Nephron (organoid): ENCODE measurements around the gene DCAF15.

Source experiments
- H3K27ac Mint-ChIP-seq, 3 experiments: 2 replicates each; pipeline ENCODE4 v1.8.0; 2020; ENCODE audit warnings: mixed read lengths in 3 of 3, mild to moderate bottlenecking in 2 of 3, moderate library complexity in 1 of 3
- H3K27me3 Mint-ChIP-seq: 2 replicates; pipeline ENCODE4 v1.8.0; 2021; ENCODE audit warnings: low read depth, mild to moderate bottlenecking, moderate library complexity, mixed read lengths
- H3K36me3 Mint-ChIP-seq: 2 replicates; pipeline ENCODE4 v1.8.0; 2020; ENCODE audit warnings: low read depth, mixed read lengths
- H3K4me1 Mint-ChIP-seq: 2 replicates; pipeline ENCODE4 v1.8.0; 2020; ENCODE audit warnings: mixed read lengths
- H3K4me3 Mint-ChIP-seq, 3 experiments: 2 replicates each; pipeline ENCODE4 v1.8.0; 2020; ENCODE audit warnings: mild to moderate bottlenecking in 3 of 3, mixed read lengths in 3 of 3, moderate library complexity in 2 of 3
- H3K9me3 Mint-ChIP-seq: 2 replicates; pipeline ENCODE4 v1.8.0; 2020; ENCODE audit warnings: mixed read lengths
- TF ChIP-seq, protein P1 (sequence below), 3 experiments: fragments of 200-600 bp; sonication (generic); IDR thresholded peaks; one replicate each; pipeline ENCODE4 v1.5.0; 2021; ENCODE audit warnings: antibody characterized with exemption in 3 of 3; ENCODE audit not compliant: unreplicated experiment in 3 of 3

Gene DCAF15

GRCh38 chr19:13987101-13987890 lies 35.0 kb downstream of the DCAF15 start:
- Mint-ChIP-seq H3K9me3 (no peaks in the 10 kb centered on the region), H3K27me3 (peaks cover 3% of the 10 kb centered on the region), H3K4me1 (peaks cover 22% of the 10 kb centered on the region), H3K4me3 (peak overlapping the region in 2 of 3 experiments; percentile 21 to 37), H3K27ac (peak overlapping the region; percentile 71 to 87 (median 72)), H3K36me3 (peaks cover 20% of the 10 kb centered on the region)
- TF ChIP-seq, protein P1, sequence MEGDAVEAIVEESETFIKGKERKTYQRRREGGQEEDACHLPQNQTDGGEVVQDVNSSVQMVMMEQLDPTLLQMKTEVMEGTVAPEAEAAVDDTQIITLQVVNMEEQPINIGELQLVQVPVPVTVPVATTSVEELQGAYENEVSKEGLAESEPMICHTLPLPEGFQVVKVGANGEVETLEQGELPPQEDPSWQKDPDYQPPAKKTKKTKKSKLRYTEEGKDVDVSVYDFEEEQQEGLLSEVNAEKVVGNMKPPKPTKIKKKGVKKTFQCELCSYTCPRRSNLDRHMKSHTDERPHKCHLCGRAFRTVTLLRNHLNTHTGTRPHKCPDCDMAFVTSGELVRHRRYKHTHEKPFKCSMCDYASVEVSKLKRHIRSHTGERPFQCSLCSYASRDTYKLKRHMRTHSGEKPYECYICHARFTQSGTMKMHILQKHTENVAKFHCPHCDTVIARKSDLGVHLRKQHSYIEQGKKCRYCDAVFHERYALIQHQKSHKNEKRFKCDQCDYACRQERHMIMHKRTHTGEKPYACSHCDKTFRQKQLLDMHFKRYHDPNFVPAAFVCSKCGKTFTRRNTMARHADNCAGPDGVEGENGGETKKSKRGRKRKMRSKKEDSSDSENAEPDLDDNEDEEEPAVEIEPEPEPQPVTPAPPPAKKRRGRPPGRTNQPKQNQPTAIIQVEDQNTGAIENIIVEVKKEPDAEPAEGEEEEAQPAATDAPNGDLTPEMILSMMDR (IDR thresholded peaks at IDR 0.05; ENCODE audit: unreplicated experiment in 3 of 3): no peak

- Mint-ChIP-seq H3K27ac (peak overlapping the region; percentile 42 to 79 (median 48)), H3K4me1 (peaks cover 22% of the 10 kb centered on the region), H3K36me3 (peaks cover 20% of the 10 kb centered on the region), H3K4me3 (no peak overlapping the region), H3K27me3 (no peaks in the 10 kb centered on the region), H3K9me3 (no peaks in the 10 kb centered on the region)
- TF ChIP-seq, protein P1 (IDR thresholded peaks at IDR 0.05; ENCODE audit: unreplicated experiment in 3 of 3): no peak
These were observed 37.2 kb downstream of the DCAF15 start for GRCh38 chr19:13989487-13989886.

DNA sequence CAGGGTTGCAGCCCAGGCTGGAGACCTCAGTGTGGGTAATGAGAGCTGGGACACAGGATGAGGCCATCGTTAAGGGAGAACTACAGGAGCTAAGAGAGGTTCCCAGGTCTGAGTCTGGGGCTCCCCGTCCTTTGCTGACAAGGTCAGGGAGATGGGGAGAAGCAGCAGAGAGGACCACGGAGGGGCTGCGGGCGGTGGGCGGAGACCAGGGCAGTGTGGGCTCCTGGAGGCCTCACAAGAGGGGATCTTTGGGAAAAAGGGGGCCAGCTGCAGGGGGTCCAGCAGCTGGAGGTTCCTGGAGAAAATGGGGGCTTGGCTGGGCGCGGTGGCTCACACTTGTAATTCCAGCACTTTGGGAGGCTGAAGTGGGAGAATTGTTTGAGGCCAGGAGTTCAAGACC lies 37.8 kb downstream of the DCAF15 start:
- TF ChIP-seq, protein P1 (IDR thresholded peaks at IDR 0.05; ENCODE audit: unreplicated experiment in 3 of 3): no peak
- H3K27me3 Mint-ChIP-seq: no peaks in the 10 kb centered on the region
- peaks cover 20% of the 10 kb centered on the region for H3K36me3 Mint-ChIP-seq
- peak overlapping the region; percentile 42 to 79 (median 48) for H3K27ac Mint-ChIP-seq
- H3K4me1 Mint-ChIP-seq: peaks cover 22% of the 10 kb centered on the region
- no peak overlapping the region for H3K4me3 Mint-ChIP-seq
- H3K9me3 Mint-ChIP-seq: no peaks in the 10 kb centered on the region

- TF ChIP-seq, protein P1 (IDR thresholded peaks at IDR 0.05; ENCODE audit: unreplicated experiment in 3 of 3): no peak
- H3K4me3 Mint-ChIP-seq: no peak overlapping the region
- no peaks in the 10 kb centered on the region for H3K9me3 Mint-ChIP-seq
- H3K27ac Mint-ChIP-seq: no peak overlapping the region
- peaks cover 20% of the 10 kb centered on the region for H3K36me3 Mint-ChIP-seq
- no peaks in the 10 kb centered on the region for H3K27me3 Mint-ChIP-seq
- peaks cover 13% of the 10 kb centered on the region for H3K4me1 Mint-ChIP-seq
These were observed 39.7 kb downstream of the DCAF15 start for GRCh38 chr19:13992025-13992424.

DNA sequence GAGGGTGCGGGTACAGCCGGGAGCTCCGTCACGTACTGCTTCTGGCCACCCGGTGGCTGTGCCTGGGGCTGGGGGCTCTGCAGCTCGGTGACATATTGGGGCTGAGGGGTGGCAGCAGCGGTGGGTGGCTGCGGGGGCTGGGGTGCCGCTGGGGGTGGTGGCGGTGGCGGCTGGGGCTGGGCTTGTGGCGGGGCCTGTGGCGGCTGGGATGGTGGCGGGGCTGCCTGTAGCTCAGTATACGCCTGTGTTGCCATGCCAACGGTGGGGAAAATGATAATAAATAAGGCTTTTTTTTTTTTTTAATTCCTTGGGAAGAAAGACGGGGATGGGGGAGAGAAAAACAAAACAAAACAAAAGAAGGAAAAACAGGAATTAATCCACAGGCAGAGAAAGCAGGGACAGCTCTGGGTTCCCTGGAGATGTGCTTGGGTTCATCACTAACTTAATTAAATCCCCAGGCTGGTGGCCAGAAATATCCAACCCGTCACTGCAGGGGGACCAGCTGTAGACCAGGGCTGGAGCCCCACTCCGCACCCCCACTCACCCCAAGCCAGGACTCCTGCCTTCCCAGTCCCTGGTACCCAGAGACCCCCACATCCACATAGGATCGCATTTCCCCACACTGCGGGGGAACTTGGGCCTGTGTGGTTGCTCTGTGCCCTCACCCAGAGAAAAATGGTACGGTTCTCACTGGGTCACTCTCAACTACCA lies 41.4 kb downstream of the DCAF15 start:
- TF ChIP-seq, protein P1 (IDR thresholded peaks at IDR 0.05; ENCODE audit: unreplicated experiment in 3 of 3): no peak
- Mint-ChIP-seq H3K27ac (peak overlapping the region in 1 of 3 experiments; percentile 61), H3K4me3 (no peak overlapping the region), H3K4me1 (peaks cover 8% of the 10 kb centered on the region), H3K36me3 (peaks cover 30% of the 10 kb centered on the region), H3K27me3 (no peaks in the 10 kb centered on the region), H3K9me3 (peaks cover 2% of the 10 kb centered on the region)
